Activated T-cell treated with anti-CD3 and anti-CD28 coated beads, Interleukin-2, amount 50 U/mL, for 1 hour (primary cell): ENCODE data around the gene ATAD3B.

ENCODE experiments used
- DNase-seq: peaks from one replicate; pipeline ENCODE4 v3.0.0-alpha.2; 2020

Gene ATAD3B

GRCh38 chr1:1536019-1536937, 64.7 kb downstream of the ATAD3B start:
- DNase-seq, result no peak

- DNase-seq, result no peak
Measured at GRCh38 chr1:1536938-1537546, 65.5 kb downstream of the ATAD3B start.

GRCh38 chr1:1537626-1538250, 66.2 kb downstream of the ATAD3B start:
- DNase-seq, result no peak

- no peak for DNase-seq
Measured at GRCh38 chr1:1538334-1538733, 66.8 kb downstream of the ATAD3B start.

- no peak for DNase-seq
Measured at GRCh38 chr1:1538989-1539309, 67.4 kb downstream of the ATAD3B start.

GRCh38 chr1:1539310-1540089, 67.9 kb downstream of the ATAD3B start:
- DNase-seq, result no peak

- DNase-seq, result peak; percentile 61
Measured at GRCh38 chr1:1540090-1540817, 68.7 kb downstream of the ATAD3B start, which contains the start of gene TMEM240. Gene TMEM240, minus strand, starts transcription at chr1:1540624. Its CDS starts 278 bp downstream, at chr1:1540346.

- no peak for DNase-seq
Measured at GRCh38 chr1:1540818-1541628, 69.5 kb downstream of the ATAD3B start.

GRCh38 chr1:1541956-1542765, 70.6 kb downstream of the ATAD3B start:
- no peak for DNase-seq

GRCh38 chr1:1542766-1543705, 71.5 kb downstream of the ATAD3B start:
- no peak for DNase-seq

GRCh38 chr1:1543706-1544099, 72.1 kb downstream of the ATAD3B start:
- DNase-seq, result no peak

GRCh38 chr1:1544544-1544943, 73.0 kb downstream of the ATAD3B start:
- no peak for DNase-seq
